ENCODE data around the gene OCIAD1.
A peak's percentile ranks its signal among the peaks of the same experiment; 100 is the strongest.
"Not testable (repeated sequence)": the region's sequence is repeated elsewhere in the genome, so short reads cannot be mapped to it uniquely, and the experiment has no call there.

OCIAD1 gene

DNA sequence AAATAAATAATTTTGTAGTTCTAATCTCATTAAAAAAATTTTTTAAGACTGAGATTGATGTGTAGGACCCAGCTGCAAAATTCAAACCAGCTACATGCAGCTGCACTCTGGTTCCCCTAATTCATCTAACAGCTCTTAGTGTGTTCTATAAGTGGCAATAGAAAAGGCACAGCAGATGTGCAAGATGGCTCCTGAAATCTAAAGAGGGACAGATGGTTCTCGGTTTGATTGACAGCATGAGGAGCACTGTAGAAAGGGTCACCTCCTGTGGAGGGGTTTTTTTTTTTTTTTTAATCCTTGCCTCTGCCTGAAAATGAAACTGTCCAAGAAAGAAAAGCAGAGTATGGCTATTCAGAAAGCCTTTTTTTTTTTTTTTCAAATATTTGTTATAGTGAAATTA, 16.9 kb upstream of the OCIAD1 start:
- Histone ChIP-seq H3K27me3 (no peaks in the 10 kb centered on the region), H3K4me2 (no peak overlapping the region), H3K9ac (no peak overlapping the region), H3K27ac (no peak overlapping the region), H4K20me1 (no peaks in the 10 kb centered on the region), H3K4me1 (peaks cover 0 to 9% (median 3%) of the 10 kb centered on the region in 10 experiments; a peak in 5 of 20 replicates), H3K4me3 (no peak overlapping the region), H3K36me3 (no peaks in the 10 kb centered on the region), H3K9me3 (replicated peaks in 1 of 11) (no peaks in the 10 kb centered on the region)
- TF ChIP-seq Cebpa-rat (IDR thresholded peaks at IDR 0.05): no peak

DNA sequence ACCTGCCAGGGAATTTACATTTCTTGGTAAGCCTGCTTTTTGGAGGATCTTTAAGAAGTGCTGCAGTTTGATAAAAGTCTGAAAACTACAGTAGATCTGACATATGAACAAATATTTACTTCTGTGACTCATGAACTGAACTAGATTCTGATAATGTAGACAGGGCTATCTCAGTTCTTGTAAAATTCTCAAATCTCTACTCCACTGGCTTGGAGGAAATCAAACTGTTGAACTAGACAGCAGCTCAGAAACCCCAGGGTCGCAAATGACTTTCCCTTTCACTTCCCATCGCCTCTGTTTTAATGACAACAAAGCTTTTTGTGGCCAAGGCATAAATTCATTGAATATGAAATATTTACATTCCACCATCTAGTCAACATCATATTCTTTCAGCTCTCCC, 15.4 kb upstream of the OCIAD1 start:
- no peaks in the 10 kb centered on the region for H4K20me1 ChIP-seq
- no peak overlapping the region for H3K9ac ChIP-seq
- H3K27me3 ChIP-seq: no peaks in the 10 kb centered on the region
- TF ChIP-seq Cebpa-rat (IDR thresholded peaks at IDR 0.05): no peak
- peaks cover 0 to 9% (median 3%) of the 10 kb centered on the region in 10 experiments; a peak in 5 of 20 replicates for H3K4me1 ChIP-seq
- H3K4me2 ChIP-seq: peak overlapping the region in 8 of 11 experiments; percentile 1 to 54 (median 18); a peak in 8 of 22 replicates
- H3K4me3 ChIP-seq: no peak overlapping the region
- H3K9me3 ChIP-seq (replicated peaks in 1 of 11): peaks cover 0 to 4% (median 0%) of the 10 kb centered on the region in 11 experiments; a peak in 2 of 22 replicates
- H3K36me3 ChIP-seq: no peaks in the 10 kb centered on the region
- no peak overlapping the region for H3K27ac ChIP-seq

- H3K9ac ChIP-seq; H3K4me3 ChIP-seq; H3K4me2 ChIP-seq; H3K27me3 ChIP-seq; H4K20me1 ChIP-seq; H3K27ac ChIP-seq; H3K36me3 ChIP-seq; H3K9me3 ChIP-seq (replicated peaks in 1 of 11): not testable (repeated sequence)
- peaks cover 0 to 16% (median 6%) of the 10 kb centered on the region in 10 experiments; a peak in 14 of 20 replicates for H3K4me1 ChIP-seq
These were observed 14.6 kb upstream of the OCIAD1 start for GRCh38 chr4:48816297-48816696.

- Histone ChIP-seq H3K4me2 (no peak overlapping the region), H3K4me1 (peaks cover 0 to 20% (median 8%) of the 10 kb centered on the region in 10 experiments; a peak in 14 of 20 replicates), H3K27ac (no peak overlapping the region), H3K36me3 (no peaks in the 10 kb centered on the region), H3K9ac (no peak overlapping the region), H4K20me1 (no peaks in the 10 kb centered on the region), H3K27me3 (no peaks in the 10 kb centered on the region), H3K9me3 (replicated peaks in 1 of 11) (peaks cover 0 to 6% (median under 1%) of the 10 kb centered on the region in 11 experiments; a peak in 6 of 22 replicates), H3K4me3 (no peak overlapping the region)
- TF ChIP-seq Cebpa-rat (IDR thresholded peaks at IDR 0.05): no peak
These were observed 13.9 kb upstream of the OCIAD1 start for GRCh38 chr4:48816971-48817370.

DNA sequence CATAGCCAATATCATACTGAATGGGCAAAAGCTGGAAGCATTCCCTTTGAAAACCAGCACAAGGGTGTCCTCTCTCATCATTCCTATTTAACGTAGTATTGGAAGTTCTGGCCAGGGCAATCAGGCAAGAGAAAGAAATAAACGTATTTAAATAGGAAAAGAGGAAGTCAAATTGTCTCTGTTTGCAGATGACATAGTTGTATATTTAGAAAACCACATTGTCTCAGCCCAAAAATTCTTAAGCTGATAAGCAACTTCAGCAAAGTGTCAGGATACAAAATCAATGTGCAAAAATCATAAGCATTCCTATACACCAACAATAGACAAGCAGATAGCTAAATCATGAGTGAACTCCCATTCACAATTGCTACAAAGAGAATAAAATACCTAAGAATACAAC, 9.5 kb upstream of the OCIAD1 start:
- H4K20me1 ChIP-seq, H3K9ac ChIP-seq, H3K4me3 ChIP-seq, H3K36me3 ChIP-seq, H3K27ac ChIP-seq, H3K27me3 ChIP-seq: not testable (repeated sequence)
- Histone ChIP-seq H3K9me3 (replicated peaks in 1 of 11) (peaks cover 0 to 12% (median 4%) of the 10 kb centered on the region in 11 experiments; a peak in 8 of 22 replicates), H3K4me1 (peaks cover 0 to 11% (median 6%) of the 10 kb centered on the region in 10 experiments; a peak in 13 of 20 replicates), H3K4me2 (peak overlapping the region; percentile 10 to 71 (median 33); a peak in 11 of 22 replicates)

GRCh38 chr4:48827622-48828021, 3.3 kb upstream of the OCIAD1 start:
- H3K4me2 ChIP-seq: no peak overlapping the region
- peaks cover 7 to 13% (median 8%) of the 10 kb centered on the region in 10 experiments for H3K4me1 ChIP-seq
- H3K36me3 ChIP-seq: peaks cover 0 to 2% (median 1%) of the 10 kb centered on the region in 11 experiments; a peak in 9 of 22 replicates
- no peak for TF ChIP-seq Cebpa-rat (IDR thresholded peaks at IDR 0.05)
- no peak overlapping the region for H3K4me3 ChIP-seq
- no peak overlapping the region for H3K27ac ChIP-seq
- no peaks in the 10 kb centered on the region for H4K20me1 ChIP-seq
- no peak overlapping the region for H3K9ac ChIP-seq
- no peaks in the 10 kb centered on the region for H3K27me3 ChIP-seq
- peaks cover 0 to 13% (median 10%) of the 10 kb centered on the region in 11 experiments; a peak in 15 of 22 replicates for H3K9me3 ChIP-seq (replicated peaks in 1 of 11)

DNA sequence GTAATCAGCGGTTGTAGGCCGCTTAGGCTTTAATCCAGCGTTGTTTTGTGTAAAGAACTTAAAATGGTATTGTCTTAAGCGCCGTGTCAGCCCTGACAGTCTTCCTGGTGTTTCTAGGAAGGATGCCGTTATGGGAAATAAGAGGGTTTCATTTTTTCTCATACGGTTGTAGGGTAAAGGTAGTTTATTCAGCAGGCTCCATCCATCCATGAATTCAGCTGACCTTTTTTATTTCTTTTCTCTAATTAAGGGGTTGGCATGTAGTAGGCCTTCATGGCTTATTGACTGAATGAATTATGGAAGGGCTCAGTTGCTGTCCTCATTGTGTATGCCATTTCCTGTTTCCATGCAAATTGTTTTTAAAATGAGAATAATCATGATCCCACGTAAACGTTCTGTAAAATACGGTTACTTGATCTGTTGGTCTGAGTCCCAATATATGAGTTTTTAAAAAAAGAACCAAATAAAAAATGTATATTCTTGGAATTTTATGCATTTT, 693 bp downstream of the OCIAD1 start:
- TF ChIP-seq Cebpa-rat (IDR thresholded peaks at IDR 0.05): no peak
- H4K20me1 ChIP-seq: 0 out of 22 replicates have a peak, but pooled peaks cover 0 to 4% (median 0%) of the 10 kb centered on the region in 11 experiments
- peaks cover 0 to 13% (median 10%) of the 10 kb centered on the region in 11 experiments; a peak in 14 of 22 replicates for H3K9me3 ChIP-seq (replicated peaks in 1 of 11)
- H3K27me3 ChIP-seq: no peaks in the 10 kb centered on the region
- peak overlapping the region; percentile 90 to 100 (median 98) for H3K9ac ChIP-seq
- H3K4me1 ChIP-seq: peaks cover 12 to 22% (median 14%) of the 10 kb centered on the region in 10 experiments
- peak overlapping the region; percentile 72 to 97 (median 88) for H3K4me3 ChIP-seq
- H3K27ac ChIP-seq: peak overlapping the region; percentile 93 to 100 (median 98)
- H3K4me2 ChIP-seq: peak overlapping the region; percentile 63 to 96 (median 82)
- peaks cover 30 to 42% (median 38%) of the 10 kb centered on the region in 11 experiments for H3K36me3 ChIP-seq

- peaks cover 12 to 22% (median 14%) of the 10 kb centered on the region in 10 experiments for H3K4me1 ChIP-seq
- H4K20me1 ChIP-seq: peaks cover 0 to 4% (median 0%) of the 10 kb centered on the region in 11 experiments; a peak in 2 of 22 replicates
- H3K9ac ChIP-seq: peak overlapping the region in 3 of 11 experiments; percentile 97 to 100 (median 99); a peak in 5 of 22 replicates
- H3K27ac ChIP-seq: peak overlapping the region in 3 of 11 experiments; percentile 99 to 100 (median 99); a peak in 3 of 22 replicates
- H3K4me2 ChIP-seq: peak overlapping the region; percentile 63 to 96 (median 82)
- H3K4me3 ChIP-seq: peak overlapping the region in 9 of 10 experiments; percentile 72 to 97 (median 87); a peak in 12 of 20 replicates
- no peaks in the 10 kb centered on the region for H3K27me3 ChIP-seq
- peaks cover 0 to 11% (median 8%) of the 10 kb centered on the region in 11 experiments; a peak in 14 of 22 replicates for H3K9me3 ChIP-seq (replicated peaks in 1 of 11)
- peaks cover 40 to 52% (median 48%) of the 10 kb centered on the region in 11 experiments for H3K36me3 ChIP-seq
- no peak for TF ChIP-seq Cebpa-rat (IDR thresholded peaks at IDR 0.05)
These were observed 1.7 kb downstream of the OCIAD1 start for GRCh38 chr4:48832571-48832970.

GRCh38 chr4:48836658-48837057, 5.8 kb downstream of the OCIAD1 start:
- H3K4me2 ChIP-seq: no peak overlapping the region
- H3K4me1 ChIP-seq: peaks cover 8 to 17% (median 14%) of the 10 kb centered on the region in 10 experiments
- peaks cover 80 to 93% (median 88%) of the 10 kb centered on the region in 11 experiments for H3K36me3 ChIP-seq
- H3K27ac ChIP-seq: no peak overlapping the region
- H3K9me3 ChIP-seq (replicated peaks in 1 of 11): no peaks in the 10 kb centered on the region
- no peaks in the 10 kb centered on the region for H3K27me3 ChIP-seq
- no peak overlapping the region for H3K4me3 ChIP-seq
- H3K9ac ChIP-seq: no peak overlapping the region
- peaks cover 0 to 29% (median 10%) of the 10 kb centered on the region in 11 experiments; a peak in 11 of 22 replicates for H4K20me1 ChIP-seq
- TF ChIP-seq Cebpa-rat (IDR thresholded peaks at IDR 0.05): no peak

All from BLaER1 treated with 17β-estradiol and CSF1 and Interleukin-3, amounts not matched to agents 10 nM and 100 nM (cell line).